B cell (primary cell): ENCODE measurements around the gene EFHC2. TPM values are rescaled to one million over a fixed set of nuclear protein-coding genes. Genes with fewer than 3 reads are reported as not detected.

Experiments used
- ATAC-seq: fragments of 200-7000 bp; cut with Tn5 transposase; one replicate; pipeline ENCODE4 v1.10.0; 2021; ENCODE audit warnings: low read depth, mild to moderate bottlenecking, moderate number of reproducible peaks, moderate library complexity
- CTCF ChIA-PET: fragments of 350-600 bp; sonication (Branson Sonifier 250); formaldehyde crosslinking; loops from one replicate; lab custom pipeline; 2021; ENCODE audit warnings: antibody characterized with exemption, inconsistent platforms; lab: Charles Lee
- POLR2A ChIA-PET: fragments of 350-600 bp; sonication (Branson Sonifier 250); formaldehyde crosslinking; loops from one replicate; lab custom pipeline; 2021; ENCODE audit warnings: antibody characterized with exemption; lab: Charles Lee
- DNase-seq: peaks from one replicate; pipeline ENCODE4 v3.0.0; 2013
- H2AFZ ChIP-seq: 2 replicates; pipeline ENCODE4 v1.6.1; 2012; ENCODE audit warnings: mild to moderate bottlenecking, low read depth, low read length; ENCODE audit not compliant: insufficient read depth, poor library complexity, severe bottlenecking
- H3K27ac ChIP-seq, 2 donors: 1 replicate in 1 of 2; 2 replicates in 1 of 2; pipeline ENCODE4 v1.5.1; 2012 to 2013; ENCODE audit warnings: low read length in 2 of 2, mild to moderate bottlenecking in 2 of 2, moderate library complexity in 1 of 2
- H3K27me3 ChIP-seq, 4 experiments: fragments of 200-600 bp in 1 of 4; sonication (generic) in 1 of 4; replicated peaks in 1 of 4; 1 replicate in 2 of 4; 2 replicates in 2 of 4; pipeline versions ENCODE4 v1.6.1 to v1.7.0; 2013 to 2016; ENCODE audit warnings: low read length in 3 of 4, mild to moderate bottlenecking in 2 of 4, mixed read lengths in 1 of 4, moderate library complexity in 1 of 4; ENCODE audit not compliant: insufficient read depth in 4 of 4, control insufficient read depth in 3 of 4; ENCODE audit errors: control extremely low read depth in 1 of 4
- H3K36me3 ChIP-seq, 2 experiments: replicated peaks in 1 of 2; 1 replicate in 1 of 2; 2 replicates in 1 of 2; pipeline versions ENCODE4 v1.6.1 to v1.7.1; 2013; ENCODE audit warnings: low read length in 1 of 2; ENCODE audit not compliant: insufficient read depth in 2 of 2, control insufficient read depth in 1 of 2; ENCODE audit errors: control extremely low read depth in 1 of 2, extremely low read depth in 1 of 2
- H3K4me1 ChIP-seq, 2 donors: fragments of 200-600 bp in 1 of 2; sonication (generic) in 1 of 2; 1 replicate in 1 of 2; 2 replicates in 1 of 2; pipeline versions ENCODE4 v1.5.1 to v1.6.1; 2013 to 2017; ENCODE audit warnings: low read length in 2 of 2; ENCODE audit not compliant: control insufficient read depth in 2 of 2, insufficient read depth in 2 of 2
- H3K4me2 ChIP-seq: replicated peaks from 2 replicates; pipeline ENCODE3; 2012; ENCODE audit warnings: mild to moderate bottlenecking, low read depth, low read length; ENCODE audit not compliant: poor library complexity, severe bottlenecking
- H3K4me3 ChIP-seq, 5 experiments: fragments of 200-600 bp in 1 of 5; sonication (generic) in 1 of 5; 1 replicate in 3 of 5; 2 replicates in 2 of 5; pipeline versions ENCODE4 v1.5.1 to v1.7.0; 2011 to 2016; ENCODE audit warnings: low read length in 4 of 5, mild to moderate bottlenecking in 4 of 5, low read depth in 2 of 5, control low read depth in 1 of 5, moderate library complexity in 1 of 5; ENCODE audit not compliant: insufficient read depth in 1 of 5; ENCODE audit errors: control extremely low read depth in 1 of 5, extremely low read depth in 1 of 5
- H3K79me2 ChIP-seq: fragments of 200-600 bp; sonication (generic); one replicate; pipeline ENCODE4 v1.6.0; 2016; ENCODE audit warnings: low read length; ENCODE audit not compliant: control insufficient read depth, insufficient read depth
- H3K9ac ChIP-seq: fragments of 200-600 bp; sonication (generic); 2 replicates; pipeline ENCODE4 v1.6.1; 2017; ENCODE audit warnings: mild to moderate bottlenecking, low read length, moderate library complexity
- H3K9me3 ChIP-seq, 3 donors: one replicate each; pipeline versions ENCODE4 v1.6.1 to v1.7.1; 2013; ENCODE audit warnings: low read length in 2 of 3; ENCODE audit not compliant: control insufficient read depth in 2 of 3, insufficient read depth in 1 of 3; ENCODE audit errors: control extremely low read depth in 1 of 3
- H4K20me1 ChIP-seq: 2 replicates; pipeline ENCODE4 v1.6.0; 2012; ENCODE audit warnings: mild to moderate bottlenecking, low read length; ENCODE audit not compliant: insufficient read depth, control insufficient read depth, poor library complexity, severe bottlenecking
- H3K27ac Mint-ChIP-seq: one replicate; pipeline ENCODE4 v1.8.0; 2021; ENCODE audit warnings: mixed read lengths
- H3K27me3 Mint-ChIP-seq: one replicate; pipeline ENCODE4 v1.8.0; 2021; ENCODE audit warnings: mixed read lengths
- H3K4me1 Mint-ChIP-seq: one replicate; pipeline ENCODE4 v1.8.0; 2021; ENCODE audit warnings: mixed read lengths
- H3K4me3 Mint-ChIP-seq: one replicate; pipeline ENCODE4 v1.8.0; 2021; ENCODE audit warnings: mixed read lengths
- H3K9me3 Mint-ChIP-seq: one replicate; pipeline ENCODE4 v1.8.0; 2022; ENCODE audit warnings: mixed read lengths; ENCODE audit not compliant: insufficient read depth
- EZH2 ChIP-seq: IDR thresholded peaks from 2 replicates; pipeline ENCODE4 v1.6.1; 2012; ENCODE audit warnings: borderline replicate concordance, low read depth, mild to moderate bottlenecking, moderate library complexity, low read length; ENCODE audit not compliant: insufficient read depth, poor library complexity, severe bottlenecking
- WGBS: methylation state at CpG from one replicate; pipeline ENCODE4 v1.1.5; 2013; ENCODE audit warnings: missing lambda C conversion rate; ENCODE audit not compliant: insufficient coverage; 5-methylcytosine and 5-hydroxymethylcytosine counted together
- intact Hi-C: fragments of 100-400 bp; cut with micrococcal nuclease; formaldehyde crosslinking; loops from one replicate; pipeline ENCODE4 v1.10.0; 2022
- polyA plus RNA-seq: library from polyadenylated mRNA; depleted of rRNA; stranded (reverse); fragments of >200 nt; gene quantifications from 2 replicates; pipeline ENCODE4 v1.2.3, GENCODE V29; 2012
- total RNA-seq, 2 donors: library from RNA; stranded (reverse); fragments of 120-200 nt in 1 of 2; gene quantifications; 1 replicate in 1 of 2; 2 replicates in 1 of 2; pipeline versions ENCODE4 v1.2.3 to v1.2.4, GENCODE V29; 2013 to 2022
- TF ChIP-seq, protein P1 (sequence below): fragments of 200-600 bp; IDR thresholded peaks from one replicate; pipeline ENCODE4 v1.8.0; 2022; ENCODE audit warnings: antibody characterized with exemption, mild to moderate bottlenecking

EFHC2 gene
- total and polyA plus RNA-seq, 2 donors (not counting 1 experiment from before 2014, with no cell fraction given), result 0.12 to 0.47 TPM

DNA sequence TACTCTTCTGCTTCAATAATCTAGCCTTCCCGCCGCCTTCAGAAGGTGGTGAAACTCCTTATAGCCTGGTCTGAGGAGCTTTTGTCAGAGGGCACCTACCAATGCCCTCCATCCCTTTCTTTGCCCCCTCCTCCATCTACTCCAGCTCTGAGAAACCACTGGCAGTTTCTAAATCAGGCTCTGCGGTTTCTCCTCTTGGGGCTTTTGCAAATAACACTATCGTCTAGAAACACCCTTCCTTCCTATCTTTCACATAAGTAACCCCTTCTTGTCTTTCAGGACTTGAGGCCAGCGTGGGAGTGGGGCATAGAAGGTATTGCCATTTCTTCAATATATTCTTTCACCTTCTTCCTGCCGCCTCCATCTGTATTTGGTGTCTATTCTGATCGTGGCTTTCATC is 1.2 kb upstream of the EFHC2 start:
- H2AFZ ChIP-seq, result peak overlapping the region; percentile 62
- peak overlapping the region; percentile 81 for H3K4me2 ChIP-seq
- Mint-ChIP-seq H3K4me3 (peak overlapping the region; percentile 92), H3K27me3 (no peaks in the 10 kb centered on the region), H3K9me3 (no peaks in the 10 kb centered on the region), H3K27ac (peak overlapping the region; percentile 69), H3K4me1 (peaks cover 13% of the 10 kb centered on the region)
- peak overlapping the region in 4 of 5 experiments; percentile 41 to 61 (median 54) for H3K4me3 ChIP-seq
- H3K36me3 ChIP-seq, result no peaks in the 10 kb centered on the region
- no peaks in the 10 kb centered on the region for H3K27me3 ChIP-seq
- intact Hi-C loops, result no loop called here
- peak overlapping the region; percentile 66 for H3K9ac ChIP-seq
- peak overlapping the region; percentile 24 to 60 for H3K27ac ChIP-seq
- H3K4me1 ChIP-seq, result peaks cover 8 to 13% of the 10 kb centered on the region in 2 donors
- POLR2A ChIA-PET, result no interaction called here
- WGBS, result no CpG with 5 or more reads among the region's 7 CpGs
- TF ChIP-seq EZH2, result no peak
- TF ChIP-seq, protein P1, sequence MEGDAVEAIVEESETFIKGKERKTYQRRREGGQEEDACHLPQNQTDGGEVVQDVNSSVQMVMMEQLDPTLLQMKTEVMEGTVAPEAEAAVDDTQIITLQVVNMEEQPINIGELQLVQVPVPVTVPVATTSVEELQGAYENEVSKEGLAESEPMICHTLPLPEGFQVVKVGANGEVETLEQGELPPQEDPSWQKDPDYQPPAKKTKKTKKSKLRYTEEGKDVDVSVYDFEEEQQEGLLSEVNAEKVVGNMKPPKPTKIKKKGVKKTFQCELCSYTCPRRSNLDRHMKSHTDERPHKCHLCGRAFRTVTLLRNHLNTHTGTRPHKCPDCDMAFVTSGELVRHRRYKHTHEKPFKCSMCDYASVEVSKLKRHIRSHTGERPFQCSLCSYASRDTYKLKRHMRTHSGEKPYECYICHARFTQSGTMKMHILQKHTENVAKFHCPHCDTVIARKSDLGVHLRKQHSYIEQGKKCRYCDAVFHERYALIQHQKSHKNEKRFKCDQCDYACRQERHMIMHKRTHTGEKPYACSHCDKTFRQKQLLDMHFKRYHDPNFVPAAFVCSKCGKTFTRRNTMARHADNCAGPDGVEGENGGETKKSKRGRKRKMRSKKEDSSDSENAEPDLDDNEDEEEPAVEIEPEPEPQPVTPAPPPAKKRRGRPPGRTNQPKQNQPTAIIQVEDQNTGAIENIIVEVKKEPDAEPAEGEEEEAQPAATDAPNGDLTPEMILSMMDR, result no peak
- DNase-seq, result no peak
- no peaks in the 10 kb centered on the region for H3K9me3 ChIP-seq
- no peaks in the 10 kb centered on the region for H3K79me2 ChIP-seq
- peak; percentile 14 for ATAC-seq
- H4K20me1 ChIP-seq, result no peaks in the 10 kb centered on the region
- CTCF ChIA-PET, result no interaction called here

DNA sequence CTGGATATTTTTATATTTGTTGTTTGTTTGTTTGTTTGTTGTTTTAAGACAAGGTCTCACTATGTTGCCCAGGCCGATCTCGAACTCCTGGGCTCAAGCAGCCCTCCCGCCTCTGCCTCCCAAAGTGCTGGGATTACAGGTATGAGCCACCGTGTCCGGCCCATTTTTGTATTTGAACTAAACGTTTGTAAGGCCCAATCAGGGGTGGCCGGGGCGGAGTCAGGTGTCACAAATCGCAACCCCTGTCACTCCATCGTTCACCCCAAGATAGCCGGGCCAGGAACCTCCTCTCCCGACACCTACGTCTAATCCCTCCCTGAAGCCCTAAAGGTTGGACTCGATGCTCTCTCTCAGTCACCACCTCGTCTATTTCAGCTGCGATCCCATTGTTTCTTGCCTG is 722 bp upstream of the EFHC2 start:
- Histone ChIP-seq H3K27ac (peak overlapping the region; percentile 24 to 60), H3K4me1 (peaks cover 8 to 13% of the 10 kb centered on the region in 2 donors), H3K4me3 (peak overlapping the region; percentile 41 to 77 (median 56)), H3K79me2 (no peaks in the 10 kb centered on the region), H3K36me3 (no peaks in the 10 kb centered on the region), H2AFZ (peak overlapping the region; percentile 62), H3K4me2 (peak overlapping the region; percentile 81), H3K9me3 (no peaks in the 10 kb centered on the region), H4K20me1 (no peaks in the 10 kb centered on the region), H3K9ac (peak overlapping the region; percentile 66), H3K27me3 (no peaks in the 10 kb centered on the region)
- H3K27me3 Mint-ChIP-seq, result no peaks in the 10 kb centered on the region
- H3K27ac Mint-ChIP-seq, result peak overlapping the region; percentile 69
- ATAC-seq, result peak; percentile 85
- ChIA-PET CTCF (no interaction called here), POLR2A (no interaction called here)
- TF ChIP-seq, protein P1, result no peak
- no peak for TF ChIP-seq EZH2
- H3K4me1 Mint-ChIP-seq, result peaks cover 13% of the 10 kb centered on the region
- peak overlapping the region; percentile 92 for H3K4me3 Mint-ChIP-seq
- intact Hi-C loops, result no loop called here
- WGBS, result 0% methylated on average over 6 of the region's 16 CpGs
- no peaks in the 10 kb centered on the region for H3K9me3 Mint-ChIP-seq
- peak; percentile 63 for DNase-seq
